HL-60 (cell line): ENCODE data around the gene STX2.
"Not testable (repeated sequence)": the region's sequence is repeated elsewhere in the genome, so short reads cannot be mapped to it uniquely, and the experiment has no call there.

Experiments used
- DNase-seq, 2 experiments: peaks; one replicate each; pipeline ENCODE4 v3.0.0-alpha.2; 2010 to 2020; ENCODE audit warnings: low read depth in 1 of 2, low spot score in 1 of 2
- H3K27ac ChIP-seq: fragments of 250-450 bp; sonication (Bioruptor Pico); replicated peaks from 2 replicates; pipeline ENCODE4 v1.5.1; 2020; ENCODE audit warnings: mild to moderate bottlenecking, moderate library complexity
- H3K27me3 ChIP-seq: fragments of 250-450 bp; sonication (Bioruptor Pico); 2 replicates; pipeline ENCODE4 v1.5.1; 2021; ENCODE audit warnings: mild to moderate bottlenecking, moderate library complexity; ENCODE audit not compliant: insufficient read depth, poor library complexity, severe bottlenecking
- H3K4me3 ChIP-seq: replicated peaks from 2 replicates; pipeline ENCODE4 v1.5.1; 2011; ENCODE audit warnings: mild to moderate bottlenecking, control low read depth, low read length; ENCODE audit not compliant: insufficient read depth
- GABPA ChIP-seq: IDR thresholded peaks from 2 replicates; pipeline ENCODE4 v1.6.1; 2012; ENCODE audit warnings: low read depth
- POLR2AphosphoS5 ChIP-seq: IDR thresholded peaks from 2 replicates; pipeline ENCODE4 v1.6.1; 2012; ENCODE audit warnings: low read depth
- SPI1 ChIP-seq: IDR thresholded peaks from 2 replicates; pipeline ENCODE4 v1.6.1; 2012; ENCODE audit warnings: low read depth, mild to moderate bottlenecking, borderline replicate concordance
- TF ChIP-seq, protein P1 (sequence below): IDR thresholded peaks from one replicate; pipeline ENCODE4 v1.5.1; 2011; ENCODE audit warnings: low read length, control low read depth, inconsistent platforms; ENCODE audit not compliant: insufficient read depth
- TF ChIP-seq, protein P2 (sequence below): IDR thresholded peaks from 2 replicates; pipeline ENCODE4 v1.6.1; 2012; ENCODE audit warnings: low read depth; ENCODE audit not compliant: insufficient replicate concordance

The STX2 gene

DNA sequence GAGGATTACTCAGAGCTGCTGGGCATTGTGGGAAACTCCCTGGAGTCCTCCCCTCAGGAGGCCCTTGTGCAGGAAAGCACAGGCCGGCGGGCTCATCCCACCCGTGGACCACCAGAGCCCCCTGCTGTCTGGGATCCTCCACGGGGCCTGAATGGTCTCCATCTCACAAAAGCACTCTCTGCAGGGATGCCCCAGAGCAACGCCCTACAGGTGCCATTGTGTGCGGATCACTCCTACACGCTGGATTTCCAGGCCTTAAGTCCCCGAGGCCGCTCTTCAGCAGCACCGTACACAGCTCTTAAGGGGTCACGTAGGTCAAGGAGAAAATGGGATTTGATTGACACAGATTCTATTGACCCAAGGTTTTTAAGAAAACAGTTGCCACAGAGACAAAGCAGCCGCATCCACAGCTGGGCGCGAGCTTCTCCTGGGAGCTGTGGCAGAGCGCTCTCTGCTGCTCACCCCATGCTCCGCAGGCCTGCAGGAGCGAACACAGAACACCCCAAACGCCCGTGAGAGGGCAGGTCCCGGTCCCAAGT, 86.3 kb downstream of the STX2 start:
- Histone ChIP-seq H3K4me3 (no peak overlapping the region), H3K27ac (no peak overlapping the region), H3K27me3 (no peaks in the 10 kb centered on the region)
- DNase-seq: no peak
- TF ChIP-seq POLR2AphosphoS5 (no peak), GABPA (no peak), SPI1 (no peak)
- TF ChIP-seq, protein P1, sequence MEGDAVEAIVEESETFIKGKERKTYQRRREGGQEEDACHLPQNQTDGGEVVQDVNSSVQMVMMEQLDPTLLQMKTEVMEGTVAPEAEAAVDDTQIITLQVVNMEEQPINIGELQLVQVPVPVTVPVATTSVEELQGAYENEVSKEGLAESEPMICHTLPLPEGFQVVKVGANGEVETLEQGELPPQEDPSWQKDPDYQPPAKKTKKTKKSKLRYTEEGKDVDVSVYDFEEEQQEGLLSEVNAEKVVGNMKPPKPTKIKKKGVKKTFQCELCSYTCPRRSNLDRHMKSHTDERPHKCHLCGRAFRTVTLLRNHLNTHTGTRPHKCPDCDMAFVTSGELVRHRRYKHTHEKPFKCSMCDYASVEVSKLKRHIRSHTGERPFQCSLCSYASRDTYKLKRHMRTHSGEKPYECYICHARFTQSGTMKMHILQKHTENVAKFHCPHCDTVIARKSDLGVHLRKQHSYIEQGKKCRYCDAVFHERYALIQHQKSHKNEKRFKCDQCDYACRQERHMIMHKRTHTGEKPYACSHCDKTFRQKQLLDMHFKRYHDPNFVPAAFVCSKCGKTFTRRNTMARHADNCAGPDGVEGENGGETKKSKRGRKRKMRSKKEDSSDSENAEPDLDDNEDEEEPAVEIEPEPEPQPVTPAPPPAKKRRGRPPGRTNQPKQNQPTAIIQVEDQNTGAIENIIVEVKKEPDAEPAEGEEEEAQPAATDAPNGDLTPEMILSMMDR: no peak
- TF ChIP-seq, protein P2, sequence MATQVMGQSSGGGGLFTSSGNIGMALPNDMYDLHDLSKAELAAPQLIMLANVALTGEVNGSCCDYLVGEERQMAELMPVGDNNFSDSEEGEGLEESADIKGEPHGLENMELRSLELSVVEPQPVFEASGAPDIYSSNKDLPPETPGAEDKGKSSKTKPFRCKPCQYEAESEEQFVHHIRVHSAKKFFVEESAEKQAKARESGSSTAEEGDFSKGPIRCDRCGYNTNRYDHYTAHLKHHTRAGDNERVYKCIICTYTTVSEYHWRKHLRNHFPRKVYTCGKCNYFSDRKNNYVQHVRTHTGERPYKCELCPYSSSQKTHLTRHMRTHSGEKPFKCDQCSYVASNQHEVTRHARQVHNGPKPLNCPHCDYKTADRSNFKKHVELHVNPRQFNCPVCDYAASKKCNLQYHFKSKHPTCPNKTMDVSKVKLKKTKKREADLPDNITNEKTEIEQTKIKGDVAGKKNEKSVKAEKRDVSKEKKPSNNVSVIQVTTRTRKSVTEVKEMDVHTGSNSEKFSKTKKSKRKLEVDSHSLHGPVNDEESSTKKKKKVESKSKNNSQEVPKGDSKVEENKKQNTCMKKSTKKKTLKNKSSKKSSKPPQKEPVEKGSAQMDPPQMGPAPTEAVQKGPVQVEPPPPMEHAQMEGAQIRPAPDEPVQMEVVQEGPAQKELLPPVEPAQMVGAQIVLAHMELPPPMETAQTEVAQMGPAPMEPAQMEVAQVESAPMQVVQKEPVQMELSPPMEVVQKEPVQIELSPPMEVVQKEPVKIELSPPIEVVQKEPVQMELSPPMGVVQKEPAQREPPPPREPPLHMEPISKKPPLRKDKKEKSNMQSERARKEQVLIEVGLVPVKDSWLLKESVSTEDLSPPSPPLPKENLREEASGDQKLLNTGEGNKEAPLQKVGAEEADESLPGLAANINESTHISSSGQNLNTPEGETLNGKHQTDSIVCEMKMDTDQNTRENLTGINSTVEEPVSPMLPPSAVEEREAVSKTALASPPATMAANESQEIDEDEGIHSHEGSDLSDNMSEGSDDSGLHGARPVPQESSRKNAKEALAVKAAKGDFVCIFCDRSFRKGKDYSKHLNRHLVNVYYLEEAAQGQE: no peak

DNA sequence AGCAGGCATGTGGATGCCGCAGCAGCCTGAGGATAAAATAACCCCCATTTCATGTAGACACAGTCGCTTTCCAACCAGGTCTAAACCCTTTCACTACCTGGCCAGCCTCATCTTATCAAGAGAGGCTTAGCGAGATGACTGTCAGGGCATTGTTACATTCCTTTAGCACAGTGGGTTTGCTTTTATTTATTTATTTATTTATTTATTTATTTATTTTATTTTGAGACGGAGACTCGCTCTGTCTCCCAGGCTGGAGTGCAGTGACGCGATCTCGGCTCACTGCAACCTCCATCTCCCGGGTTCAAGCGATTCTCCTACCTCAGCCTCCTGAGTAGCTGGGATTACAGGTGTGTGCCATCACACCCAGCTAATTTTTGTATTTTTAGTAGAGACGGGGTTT, 87.0 kb downstream of the STX2 start:
- H3K27ac ChIP-seq, H3K4me3 ChIP-seq, DNase-seq, H3K27me3 ChIP-seq: not testable (repeated sequence)

DNA sequence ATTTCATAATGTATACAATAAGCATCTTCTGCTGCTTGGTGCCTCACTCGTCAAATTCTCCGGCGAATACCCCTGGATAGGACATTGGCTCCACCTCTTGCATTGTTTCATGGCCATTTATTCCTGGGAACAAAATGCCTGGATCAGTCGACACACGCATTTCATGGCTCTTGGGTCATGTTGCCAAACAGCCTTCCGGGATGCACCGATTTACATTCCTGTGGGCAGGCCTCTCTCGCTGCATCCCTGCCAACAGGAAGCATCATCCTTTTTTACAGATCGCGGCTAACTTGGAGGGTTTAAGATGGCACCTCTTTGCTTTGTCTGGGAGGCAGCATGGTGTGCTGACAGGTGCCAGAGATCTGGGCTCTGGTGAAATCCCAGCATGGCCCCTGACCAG, 90.3 kb downstream of the STX2 start:
- H3K27me3 ChIP-seq: no peaks in the 10 kb centered on the region
- TF ChIP-seq SPI1 (no peak), POLR2AphosphoS5 (no peak), GABPA (no peak)
- TF ChIP-seq, protein P2: no peak
- TF ChIP-seq, protein P1: no peak
- H3K27ac ChIP-seq: no peak overlapping the region
- no peak overlapping the region for H3K4me3 ChIP-seq
- DNase-seq: no peak

DNA sequence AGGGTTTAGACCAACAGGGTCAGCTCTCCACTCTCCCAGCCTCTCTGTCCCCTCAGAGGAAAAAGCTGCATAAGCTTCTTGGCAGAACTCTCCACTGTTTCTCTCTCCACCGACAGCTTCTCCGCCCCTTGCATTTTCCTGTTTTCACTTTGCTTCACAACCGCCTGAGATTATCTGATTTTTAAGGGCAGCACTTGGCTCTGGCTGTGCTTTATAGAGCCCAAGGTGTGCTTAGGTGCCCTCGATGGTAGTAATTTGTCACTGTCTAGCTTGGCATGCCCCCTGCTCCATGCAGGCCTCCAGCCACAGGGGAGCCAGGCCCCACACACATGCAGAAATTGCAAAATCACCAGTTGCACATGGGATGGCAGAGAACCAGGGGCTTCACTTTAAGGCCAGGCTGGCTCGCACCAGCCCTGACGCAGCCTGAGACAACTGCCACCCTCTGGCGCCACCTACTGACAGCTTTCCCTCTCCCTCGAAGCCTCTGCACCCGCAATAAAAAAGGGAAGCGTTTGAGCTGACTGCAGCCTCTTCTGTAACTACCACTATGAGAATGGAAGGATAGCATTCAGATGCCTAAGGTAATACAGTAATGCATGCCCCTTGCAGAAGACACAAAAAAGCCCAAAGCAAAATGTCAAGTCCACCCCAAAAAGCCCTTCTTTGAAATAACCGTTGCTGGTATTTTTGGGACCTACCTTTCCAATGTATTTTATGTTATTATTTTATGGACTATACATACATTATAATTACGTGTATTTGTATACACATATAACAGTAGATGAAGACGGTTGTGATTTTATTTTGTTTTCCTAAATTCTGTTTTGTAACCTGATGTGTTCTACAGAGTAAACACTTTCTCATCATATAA, 90.9 kb downstream of the STX2 start:
- peak in 1 of 2 experiments; percentile 73 for DNase-seq
- TF ChIP-seq SPI1 (peak; percentile 77; the same call in 1 of the 2 replicates), POLR2AphosphoS5 (no peak)
- TF ChIP-seq, protein P1: peak; percentile 81

More for the DNA sequence above, 90.9 kb downstream of the STX2 start:
- H3K4me3 ChIP-seq: no peak overlapping the region
- H3K27ac ChIP-seq: no peak overlapping the region
- H3K27me3 ChIP-seq: no peaks in the 10 kb centered on the region
